Thyroid gland (tissue), 4 donors: Measurements from ENCODE around the gene KRTAP1-1. TPM values are rescaled to one million over a fixed set of nuclear protein-coding genes. Genes with fewer than 3 reads are reported as not detected.

Experiments
- DNase-seq, 2 donors: peaks; one replicate each; pipeline ENCODE4 v3.0.0-alpha.2; 2019
- H3K27ac ChIP-seq, 3 donors: fragments of 200-600 bp; sonication (generic); 1 replicate in 2 of 3; 2 replicates in 1 of 3; pipeline ENCODE4 v1.5.1; 2016 to 2019; ENCODE audit warnings: mild to moderate bottlenecking in 1 of 3, moderate library complexity in 1 of 3
- H3K27me3 ChIP-seq: fragments of 200-600 bp; sonication (generic); one replicate; pipeline ENCODE4 v1.5.1; 2019
- H3K36me3 ChIP-seq, 2 donors: fragments of 200-600 bp; sonication (generic); one replicate each; pipeline ENCODE4 v1.5.1; 2016 to 2019
- H3K4me1 ChIP-seq, 2 donors: fragments of 200-600 bp; sonication (generic); one replicate each; pipeline ENCODE4 v1.5.1; 2017 to 2019
- H3K4me3 ChIP-seq, 3 donors: fragments of 200-600 bp; sonication (generic); replicated peaks in 1 of 3; 1 replicate in 2 of 3; 2 replicates in 1 of 3; pipeline ENCODE4 v1.5.1; 2016; ENCODE audit warnings: mild to moderate bottlenecking in 1 of 3
- H3K9me3 ChIP-seq: fragments of 200-600 bp; sonication (generic); one replicate; pipeline ENCODE4 v1.5.1; 2017
- POLR2A ChIP-seq, 2 donors: fragments of 450-650 bp; IDR thresholded peaks; one replicate each; pipeline ENCODE4 v1.6.1; 2017; ENCODE audit warnings: antibody characterized with exemption in 2 of 2, mild to moderate bottlenecking in 2 of 2, moderate library complexity in 1 of 2
- WGBS, 2 donors: methylation state at CpG; one replicate each; pipeline ENCODE4 v1.1.5; 2017; 5-methylcytosine and 5-hydroxymethylcytosine counted together
- intact Hi-C: fragments of 100-400 bp; cut with DNase I; formaldehyde crosslinking; loops from one replicate; pipeline ENCODE4 v1.15.1; 2023
- total RNA-seq, 4 donors: library from RNA; depleted of rRNA; stranded (reverse); fragments of >200 nt; gene quantifications; one replicate each; pipeline ENCODE4 v1.2.3, GENCODE V29; 2016
- TF ChIP-seq, protein P1 (sequence below), 6 experiments: fragments of 200-600 bp in 3 of 6; fragments of 450-650 bp in 3 of 6; sonication (generic) in 3 of 6; IDR thresholded peaks; one replicate each; pipeline ENCODE4 v1.5.1; 2016 to 2019; ENCODE audit warnings: antibody characterized with exemption in 6 of 6, mild to moderate bottlenecking in 2 of 6, inconsistent platforms in 1 of 6, moderate library complexity in 1 of 6

The KRTAP1-1 gene
- total RNA-seq, 4 donors from 2014 or later = not detected

GRCh38 chr17:41016578-41017215 is 24.6 kb downstream of the KRTAP1-1 start:
- H3K4me1 ChIP-seq = no peaks in the 10 kb centered on the region
- H3K27me3 ChIP-seq = no peaks in the 10 kb centered on the region
- TF ChIP-seq, protein P1, sequence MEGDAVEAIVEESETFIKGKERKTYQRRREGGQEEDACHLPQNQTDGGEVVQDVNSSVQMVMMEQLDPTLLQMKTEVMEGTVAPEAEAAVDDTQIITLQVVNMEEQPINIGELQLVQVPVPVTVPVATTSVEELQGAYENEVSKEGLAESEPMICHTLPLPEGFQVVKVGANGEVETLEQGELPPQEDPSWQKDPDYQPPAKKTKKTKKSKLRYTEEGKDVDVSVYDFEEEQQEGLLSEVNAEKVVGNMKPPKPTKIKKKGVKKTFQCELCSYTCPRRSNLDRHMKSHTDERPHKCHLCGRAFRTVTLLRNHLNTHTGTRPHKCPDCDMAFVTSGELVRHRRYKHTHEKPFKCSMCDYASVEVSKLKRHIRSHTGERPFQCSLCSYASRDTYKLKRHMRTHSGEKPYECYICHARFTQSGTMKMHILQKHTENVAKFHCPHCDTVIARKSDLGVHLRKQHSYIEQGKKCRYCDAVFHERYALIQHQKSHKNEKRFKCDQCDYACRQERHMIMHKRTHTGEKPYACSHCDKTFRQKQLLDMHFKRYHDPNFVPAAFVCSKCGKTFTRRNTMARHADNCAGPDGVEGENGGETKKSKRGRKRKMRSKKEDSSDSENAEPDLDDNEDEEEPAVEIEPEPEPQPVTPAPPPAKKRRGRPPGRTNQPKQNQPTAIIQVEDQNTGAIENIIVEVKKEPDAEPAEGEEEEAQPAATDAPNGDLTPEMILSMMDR (IDR thresholded peaks at IDR 0.05) = no peak
- TF ChIP-seq POLR2A (IDR thresholded peaks at IDR 0.05) = no peak
- no peaks in the 10 kb centered on the region for H3K36me3 ChIP-seq
- no peak overlapping the region for H3K27ac ChIP-seq
- no peak for DNase-seq
- H3K4me3 ChIP-seq = no peak overlapping the region
- no peaks in the 10 kb centered on the region for H3K9me3 ChIP-seq
- intact Hi-C loops = no loop called here
- WGBS, 2 donors = 74 to 76% methylated on average over 13 of the region's 13 CpGs

- TF ChIP-seq, protein P1 (IDR thresholded peaks at IDR 0.05) = no peak
- no peak for TF ChIP-seq POLR2A (IDR thresholded peaks at IDR 0.05)
- Histone ChIP-seq H3K9me3 (no peaks in the 10 kb centered on the region), H3K27ac (no peak overlapping the region), H3K4me1 (no peaks in the 10 kb centered on the region), H3K36me3 (no peaks in the 10 kb centered on the region), H3K27me3 (no peaks in the 10 kb centered on the region), H3K4me3 (no peak overlapping the region)
- intact Hi-C loops = no loop called here
- 75 to 82% methylated on average over 7 of the region's 7 CpGs for WGBS, 2 donors
- DNase-seq = no peak
These were observed 25.8 kb downstream of the KRTAP1-1 start for GRCh38 chr17:41015454-41015853.

- H3K4me1 ChIP-seq = no peaks in the 10 kb centered on the region
- intact Hi-C loops = no loop called here
- no peak overlapping the region for H3K4me3 ChIP-seq
- H3K27me3 ChIP-seq = no peaks in the 10 kb centered on the region
- no peak overlapping the region for H3K27ac ChIP-seq
- TF ChIP-seq, protein P1 (IDR thresholded peaks at IDR 0.05) = no peak
- TF ChIP-seq POLR2A (IDR thresholded peaks at IDR 0.05) = no peak
- no peaks in the 10 kb centered on the region for H3K9me3 ChIP-seq
- no peak for DNase-seq
- no peaks in the 10 kb centered on the region for H3K36me3 ChIP-seq
- WGBS, 2 donors = 27 to 47% methylated on average over 1 of the region's 1 CpG
These were observed 27.6 kb downstream of the KRTAP1-1 start for GRCh38 chr17:41013606-41014005.

GRCh38 chr17:41013181-41013580 is 28.1 kb downstream of the KRTAP1-1 start:
- no peak overlapping the region for H3K4me3 ChIP-seq
- 85 to 90% methylated on average over 3 of the region's 3 CpGs for WGBS, 2 donors
- no peak for DNase-seq
- no peak overlapping the region for H3K27ac ChIP-seq
- intact Hi-C loops = no loop called here
- no peaks in the 10 kb centered on the region for H3K9me3 ChIP-seq
- no peaks in the 10 kb centered on the region for H3K4me1 ChIP-seq
- no peak for TF ChIP-seq POLR2A (IDR thresholded peaks at IDR 0.05)
- TF ChIP-seq, protein P1 (IDR thresholded peaks at IDR 0.05) = no peak
- no peaks in the 10 kb centered on the region for H3K36me3 ChIP-seq
- H3K27me3 ChIP-seq = no peaks in the 10 kb centered on the region

GRCh38 chr17:41012326-41013120 is 28.7 kb downstream of the KRTAP1-1 start:
- intact Hi-C loops = no loop called here
- H3K27ac ChIP-seq = no peak overlapping the region
- no peak for DNase-seq
- no peaks in the 10 kb centered on the region for H3K36me3 ChIP-seq
- H3K9me3 ChIP-seq = no peaks in the 10 kb centered on the region
- no peaks in the 10 kb centered on the region for H3K4me1 ChIP-seq
- no peaks in the 10 kb centered on the region for H3K27me3 ChIP-seq
- WGBS, 2 donors = 73 to 78% methylated on average over 6 of the region's 6 CpGs
- no peak for TF ChIP-seq POLR2A (IDR thresholded peaks at IDR 0.05)
- TF ChIP-seq, protein P1 (IDR thresholded peaks at IDR 0.05) = no peak
- no peak overlapping the region for H3K4me3 ChIP-seq
